SK-N-SH (cell line): Measurements from ENCODE around the gene OBI1. TPM values are rescaled to one million over a fixed set of nuclear protein-coding genes. Genes with fewer than 3 reads are reported as not detected.

Experiments used
- CTCF ChIA-PET: fragments of 300-600, 350-600 bp; formaldehyde crosslinking; extraction: SDS; loops from one replicate; lab custom pipeline; 2021; lab: Yijun Ruan, JAX
- POLR2A ChIA-PET: fragments of 350-600 bp; sonication (Branson Sonifier 250); formaldehyde crosslinking; extraction: SDS; loops from one replicate; lab custom pipeline; 2020; ENCODE audit warnings: antibody characterized with exemption, inconsistent platforms; lab: Yijun Ruan, JAX
- DNase-seq: peaks from one replicate; pipeline ENCODE4 v3.0.0; 2012
- H2AFZ ChIP-seq: fragments of 200-600 bp; sonication (generic); 2 replicates; pipeline ENCODE4 v1.8.1; 2016; ENCODE audit warnings: antibody characterized with exemption, mild to moderate bottlenecking, low read depth
- H3F3A ChIP-seq: fragments of 200-600 bp; sonication (generic); replicated peaks from 2 replicates; pipeline ENCODE3; 2016; ENCODE audit warnings: antibody characterized with exemption, mild to moderate bottlenecking; ENCODE audit not compliant: insufficient read depth
- H3K27ac ChIP-seq, 2 experiments: fragments of 200-500 bp in 1 of 2; fragments of 200-600 bp in 1 of 2; sonication (Bioruptor generic) in 1 of 2; sonication (generic), shearing (Covaris generic) in 1 of 2; 2 replicates each; pipeline versions ENCODE4 v1.5.1 to v1.6.1; 2014 to 2016; ENCODE audit warnings: low read depth in 2 of 2, inconsistent platforms in 1 of 2, low read length in 1 of 2, mild to moderate bottlenecking in 1 of 2, mixed read lengths in 1 of 2
- H3K27me3 ChIP-seq: fragments of 200-600 bp; sonication (generic), shearing (Covaris generic); 2 replicates; pipeline ENCODE4 v1.6.1; 2016; ENCODE audit warnings: mixed run types; ENCODE audit not compliant: insufficient read depth
- H3K36me3 ChIP-seq, 2 experiments: fragments of 200-500 bp in 1 of 2; fragments of 200-600 bp in 1 of 2; sonication (Bioruptor generic) in 1 of 2; sonication (generic) in 1 of 2; replicated peaks in 1 of 2; 2 replicates each; pipeline versions ENCODE3 to v1.5.1; 2014 to 2016; ENCODE audit warnings: low read length in 1 of 2, mild to moderate bottlenecking in 1 of 2; ENCODE audit not compliant: insufficient read depth in 2 of 2, control insufficient read depth in 1 of 2
- H3K4me1 ChIP-seq, 2 experiments: fragments of 200-500 bp in 1 of 2; fragments of 200-600 bp in 1 of 2; sonication (Bioruptor generic) in 1 of 2; sonication (generic), shearing (Covaris generic) in 1 of 2; 2 replicates each; pipeline versions ENCODE4 v1.5.1 to v1.6.1; 2014 to 2016; ENCODE audit warnings: low read depth in 1 of 2, low read length in 1 of 2, mixed run types in 1 of 2; ENCODE audit not compliant: insufficient read depth in 2 of 2, control insufficient read depth in 1 of 2
- H3K4me2 ChIP-seq: fragments of 200-600 bp; sonication (generic), shearing (Covaris generic); 2 replicates; pipeline ENCODE4 v1.6.1; 2017; ENCODE audit warnings: mixed run types
- H3K4me3 ChIP-seq, 2 experiments: fragments of 200-500 bp in 1 of 2; fragments of 200-600 bp in 1 of 2; sonication (Bioruptor generic) in 1 of 2; sonication (generic), shearing (Covaris generic) in 1 of 2; 2 replicates each; pipeline versions ENCODE4 v1.5.1 to v1.8.1; 2014 to 2016; ENCODE audit warnings: low read depth in 2 of 2, inconsistent platforms in 1 of 2, low read length in 1 of 2, mild to moderate bottlenecking in 1 of 2, mixed read lengths in 1 of 2, moderate library complexity in 1 of 2
- H3K79me2 ChIP-seq: fragments of 200-600 bp; sonication (generic); 2 replicates; pipeline ENCODE4 v1.8.1; 2017; ENCODE audit warnings: mild to moderate bottlenecking; ENCODE audit not compliant: insufficient read depth
- H3K9ac ChIP-seq: fragments of 200-600 bp; sonication (generic); 2 replicates; pipeline ENCODE4 v1.6.1; 2017; ENCODE audit warnings: mixed run types
- H3K9me2 ChIP-seq: fragments of 200-600 bp; sonication (generic); 2 replicates; pipeline ENCODE4 v1.6.1; 2017; ENCODE audit warnings: mixed run types
- H3K9me3 ChIP-seq: fragments of 200-600 bp; sonication (generic); 2 replicates; pipeline ENCODE4 v1.6.1; 2017; ENCODE audit warnings: mixed run types, mild to moderate bottlenecking, moderate library complexity
- H4K20me1 ChIP-seq: fragments of 200-600 bp; sonication (generic); 2 replicates; pipeline ENCODE4 v1.6.1; 2017; ENCODE audit warnings: mild to moderate bottlenecking, mixed run types; ENCODE audit not compliant: insufficient read depth
- ELF1 ChIP-seq: IDR thresholded peaks from 2 replicates; pipeline ENCODE4 v1.4.0; 2012
- FOXJ3 ChIP-seq: sonication (generic); formaldehyde crosslinking; IDR thresholded peaks from 2 replicates; pipeline ENCODE4 v1.5.1; 2020; ENCODE audit warnings: mild to moderate bottlenecking, missing genetic modification reagents
- GABPA ChIP-seq: IDR thresholded peaks from 2 replicates; pipeline ENCODE4 v1.4.0; 2012; ENCODE audit warnings: low read depth, mild to moderate bottlenecking
- MXI1 ChIP-seq: IDR thresholded peaks from 2 replicates; pipeline ENCODE4 v1.6.1; 2012; ENCODE audit warnings: mild to moderate bottlenecking, low read depth, low read length, improper control_type of control experiment
- NFIC ChIP-seq: IDR thresholded peaks from 2 replicates; pipeline ENCODE4 v1.4.0; 2012; ENCODE audit warnings: borderline replicate concordance
- NRF1 ChIP-seq: IDR thresholded peaks from 2 replicates; pipeline ENCODE4 v1.6.1; 2012; ENCODE audit warnings: low read depth, mild to moderate bottlenecking, low read length
- PBX3 ChIP-seq: IDR thresholded peaks from 2 replicates; pipeline ENCODE4; 2012
- RCOR1 ChIP-seq: fragments of 150-350 bp; IDR thresholded peaks from 2 replicates; pipeline ENCODE4 v1.6.1; 2017; ENCODE audit warnings: antibody characterized with exemption, low read length
- RXRA ChIP-seq: IDR thresholded peaks from 2 replicates; pipeline ENCODE4 v1.4.0; 2012; ENCODE audit warnings: low read depth, mild to moderate bottlenecking, borderline replicate concordance
- SMC3 ChIP-seq: IDR thresholded peaks from 2 replicates; pipeline ENCODE4 v1.6.1; 2012; ENCODE audit warnings: low read depth, low read length, improper control_type of control experiment
- TAF1 ChIP-seq: IDR thresholded peaks from 2 replicates; pipeline ENCODE4 v1.6.1; 2012; ENCODE audit warnings: low read depth, mild to moderate bottlenecking, low read length, moderate library complexity, borderline replicate concordance
- TCF12 ChIP-seq: IDR thresholded peaks from 2 replicates; pipeline ENCODE4 v1.4.0; 2012
- TEAD4 ChIP-seq: IDR thresholded peaks from 2 replicates; pipeline ENCODE4 v1.4.0; 2012; ENCODE audit warnings: mild to moderate bottlenecking, borderline replicate concordance; ENCODE audit not compliant: insufficient read depth
- WGBS: methylation state at CpG from one replicate; pipeline ENCODE4 v1.1.6; 2017; ENCODE audit warnings: low lambda C conversion rate; 5-methylcytosine and 5-hydroxymethylcytosine counted together
- polyA plus RNA-seq, 3 experiments: library from polyadenylated mRNA; depleted of rRNA; stranded (reverse); fragments of >200 nt; gene quantifications; 2 replicates each; pipeline ENCODE4 v1.2.3, GENCODE V29; 2012
- TF ChIP-seq, protein P1 (sequence below): fragments of 200-600 bp; sonication (generic); IDR thresholded peaks from 2 replicates; pipeline ENCODE4 v1.6.1; 2017; ENCODE audit warnings: antibody characterized with exemption, mild to moderate bottlenecking, moderate library complexity
- TF ChIP-seq, protein P2 (sequence below): IDR thresholded peaks from 2 replicates; pipeline ENCODE4 v1.4.0; 2012; ENCODE audit warnings: low read depth, borderline replicate concordance
- TF ChIP-seq, protein P3 (sequence below): fragments of 150-350 bp; IDR thresholded peaks from 2 replicates; pipeline ENCODE4 v1.6.1; 2016; ENCODE audit warnings: mild to moderate bottlenecking, low read depth, low read length
- TF ChIP-seq, protein P4 (sequence below): IDR thresholded peaks from 2 replicates; pipeline ENCODE4 v1.4.0; 2012; ENCODE audit warnings: low read depth, borderline replicate concordance

OBI1 gene
- polyA plus RNA-seq, 1 of the 3 experiments (the other 2 are of a cell fraction), result 1.8 TPM

DNA sequence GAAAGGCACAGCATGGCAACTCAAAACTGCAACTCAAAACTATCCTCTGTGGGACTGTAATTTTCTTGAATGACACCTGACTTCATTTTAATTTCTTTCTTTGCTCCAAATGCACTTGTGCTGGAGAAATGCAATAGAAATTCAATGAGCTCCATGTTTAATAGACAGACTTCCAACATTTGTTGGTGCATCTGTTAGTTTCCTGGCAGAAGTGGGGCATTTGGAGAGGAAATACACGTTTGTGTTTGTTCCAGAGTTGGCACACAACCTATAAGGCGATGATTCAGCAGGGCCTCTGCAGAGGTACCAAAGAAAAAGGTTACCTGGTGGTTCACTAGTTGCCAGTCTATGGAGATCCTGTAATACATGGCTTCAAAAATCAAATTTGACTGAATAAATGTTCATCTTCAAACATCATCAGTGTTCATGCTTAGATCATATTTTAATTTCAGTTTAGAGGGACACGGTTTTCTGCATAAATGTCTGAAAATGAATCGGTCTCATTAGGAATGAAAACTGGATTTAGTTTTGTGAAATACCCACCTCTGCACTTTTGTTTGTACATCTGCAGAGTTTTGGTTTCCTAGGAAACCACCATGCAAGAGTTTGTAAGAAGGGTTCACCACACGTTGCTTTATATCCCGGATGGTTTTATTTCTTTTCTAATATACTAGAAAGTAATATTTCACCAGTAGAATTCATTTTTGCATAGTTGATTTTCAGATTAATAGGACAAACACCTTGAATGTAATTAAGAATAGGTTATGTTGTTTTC, 21.8 kb upstream of the OBI1 start (continued):
- TF ChIP-seq, protein P1, sequence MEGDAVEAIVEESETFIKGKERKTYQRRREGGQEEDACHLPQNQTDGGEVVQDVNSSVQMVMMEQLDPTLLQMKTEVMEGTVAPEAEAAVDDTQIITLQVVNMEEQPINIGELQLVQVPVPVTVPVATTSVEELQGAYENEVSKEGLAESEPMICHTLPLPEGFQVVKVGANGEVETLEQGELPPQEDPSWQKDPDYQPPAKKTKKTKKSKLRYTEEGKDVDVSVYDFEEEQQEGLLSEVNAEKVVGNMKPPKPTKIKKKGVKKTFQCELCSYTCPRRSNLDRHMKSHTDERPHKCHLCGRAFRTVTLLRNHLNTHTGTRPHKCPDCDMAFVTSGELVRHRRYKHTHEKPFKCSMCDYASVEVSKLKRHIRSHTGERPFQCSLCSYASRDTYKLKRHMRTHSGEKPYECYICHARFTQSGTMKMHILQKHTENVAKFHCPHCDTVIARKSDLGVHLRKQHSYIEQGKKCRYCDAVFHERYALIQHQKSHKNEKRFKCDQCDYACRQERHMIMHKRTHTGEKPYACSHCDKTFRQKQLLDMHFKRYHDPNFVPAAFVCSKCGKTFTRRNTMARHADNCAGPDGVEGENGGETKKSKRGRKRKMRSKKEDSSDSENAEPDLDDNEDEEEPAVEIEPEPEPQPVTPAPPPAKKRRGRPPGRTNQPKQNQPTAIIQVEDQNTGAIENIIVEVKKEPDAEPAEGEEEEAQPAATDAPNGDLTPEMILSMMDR, result no peak
- TF ChIP-seq TAF1 (no peak), NFIC (no peak), TCF12 (no peak), MXI1 (no peak), RXRA (no peak), ELF1 (no peak), RCOR1 (no peak), TEAD4 (no peak), SMC3 (no peak), NRF1 (no peak)
- TF ChIP-seq, protein P2, sequence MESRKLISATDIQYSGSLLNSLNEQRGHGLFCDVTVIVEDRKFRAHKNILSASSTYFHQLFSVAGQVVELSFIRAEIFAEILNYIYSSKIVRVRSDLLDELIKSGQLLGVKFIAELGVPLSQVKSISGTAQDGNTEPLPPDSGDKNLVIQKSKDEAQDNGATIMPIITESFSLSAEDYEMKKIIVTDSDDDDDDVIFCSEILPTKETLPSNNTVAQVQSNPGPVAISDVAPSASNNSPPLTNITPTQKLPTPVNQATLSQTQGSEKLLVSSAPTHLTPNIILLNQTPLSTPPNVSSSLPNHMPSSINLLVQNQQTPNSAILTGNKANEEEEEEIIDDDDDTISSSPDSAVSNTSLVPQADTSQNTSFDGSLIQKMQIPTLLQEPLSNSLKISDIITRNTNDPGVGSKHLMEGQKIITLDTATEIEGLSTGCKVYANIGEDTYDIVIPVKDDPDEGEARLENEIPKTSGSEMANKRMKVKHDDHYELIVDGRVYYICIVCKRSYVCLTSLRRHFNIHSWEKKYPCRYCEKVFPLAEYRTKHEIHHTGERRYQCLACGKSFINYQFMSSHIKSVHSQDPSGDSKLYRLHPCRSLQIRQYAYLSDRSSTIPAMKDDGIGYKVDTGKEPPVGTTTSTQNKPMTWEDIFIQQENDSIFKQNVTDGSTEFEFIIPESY, result no peak

GRCh38 chr13:78680115-78680561, 21.2 kb upstream of the OBI1 start:
- Histone ChIP-seq H3K27me3 (peaks cover 5% of the 10 kb centered on the region; the same call in 1 of the 2 replicates), H3K9me3 (no peaks in the 10 kb centered on the region), H4K20me1 (no peaks in the 10 kb centered on the region), H3K9ac (no peak overlapping the region), H3K9me2 (no peaks in the 10 kb centered on the region), H3K27ac (no peak overlapping the region), H3F3A (no peaks in the 10 kb centered on the region), H3K36me3 (no peaks in the 10 kb centered on the region), H3K4me1 (no peaks in the 10 kb centered on the region), H3K4me2 (no peak overlapping the region), H3K79me2 (no peaks in the 10 kb centered on the region), H3K4me3 (no peak overlapping the region), H2AFZ (no peak overlapping the region)
- 44% methylated on average over 8 of the region's 8 CpGs for WGBS
- POLR2A ChIA-PET, result no interaction called here
- DNase-seq, result no peak
- CTCF ChIA-PET, result interaction anchor here (1.2 kb wide), 1 partner anchor 12 kb away, joined by 3 read pairs; no protein-coding TSS in a partner anchor
- TF ChIP-seq, protein P3, sequence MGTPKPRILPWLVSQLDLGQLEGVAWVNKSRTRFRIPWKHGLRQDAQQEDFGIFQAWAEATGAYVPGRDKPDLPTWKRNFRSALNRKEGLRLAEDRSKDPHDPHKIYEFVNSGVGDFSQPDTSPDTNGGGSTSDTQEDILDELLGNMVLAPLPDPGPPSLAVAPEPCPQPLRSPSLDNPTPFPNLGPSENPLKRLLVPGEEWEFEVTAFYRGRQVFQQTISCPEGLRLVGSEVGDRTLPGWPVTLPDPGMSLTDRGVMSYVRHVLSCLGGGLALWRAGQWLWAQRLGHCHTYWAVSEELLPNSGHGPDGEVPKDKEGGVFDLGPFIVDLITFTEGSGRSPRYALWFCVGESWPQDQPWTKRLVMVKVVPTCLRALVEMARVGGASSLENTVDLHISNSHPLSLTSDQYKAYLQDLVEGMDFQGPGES, result no peak
- TF ChIP-seq NRF1, result no peak
- no peak for TF ChIP-seq NFIC
- TF ChIP-seq, protein P4, sequence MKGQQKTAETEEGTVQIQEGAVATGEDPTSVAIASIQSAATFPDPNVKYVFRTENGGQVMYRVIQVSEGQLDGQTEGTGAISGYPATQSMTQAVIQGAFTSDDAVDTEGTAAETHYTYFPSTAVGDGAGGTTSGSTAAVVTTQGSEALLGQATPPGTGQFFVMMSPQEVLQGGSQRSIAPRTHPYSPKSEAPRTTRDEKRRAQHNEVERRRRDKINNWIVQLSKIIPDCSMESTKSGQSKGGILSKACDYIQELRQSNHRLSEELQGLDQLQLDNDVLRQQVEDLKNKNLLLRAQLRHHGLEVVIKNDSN, result no peak
- no peak for TF ChIP-seq PBX3
- TF ChIP-seq MXI1, result no peak
- TF ChIP-seq, protein P2, result no peak
- TF ChIP-seq GABPA, result no peak
- TF ChIP-seq TEAD4, result no peak
- TF ChIP-seq FOXJ3, result no peak
